AG04449 (cell line): Measurements from ENCODE around the gene MRPS31.
"Not testable (repeated sequence)": the region's sequence is repeated elsewhere in the genome, so short reads cannot be mapped to it uniquely, and the experiment has no call there.

Experiments
- CTCF ChIA-PET: fragments of 350-600 bp; formaldehyde crosslinking; extraction: SDS; loops from one replicate; lab custom pipeline; 2021; ENCODE audit warnings: antibody characterized with exemption; lab: Yijun Ruan, JAX
- POLR2A ChIA-PET: fragments of 400-600, 350-600 bp; formaldehyde crosslinking; extraction: SDS; loops from one replicate; lab custom pipeline; 2020; ENCODE audit warnings: antibody characterized with exemption, inconsistent platforms; lab: Yijun Ruan, JAX
- DNase-seq: peaks from one replicate; pipeline ENCODE4 v3.0.0-alpha.2; 2010; ENCODE audit warnings: low read depth, low spot score
- H3K4me3 ChIP-seq: 2 replicates; pipeline ENCODE4 v1.5.1; 2011; ENCODE audit warnings: low read depth, mild to moderate bottlenecking, control low read depth, low read length
- CTCF ChIP-seq: IDR thresholded peaks from one replicate; pipeline ENCODE4 v1.5.1; 2011; ENCODE audit warnings: mild to moderate bottlenecking, moderate library complexity, low read length, control low read depth, inconsistent platforms; ENCODE audit not compliant: insufficient read depth; ENCODE audit errors: missing control alignments

Gene MRPS31

GRCh38 chr13:40794414-40795368 is 23.7 kb upstream of the MRPS31 start:
- ChIA-PET POLR2A (no interaction called here), CTCF (interaction anchor here (0.7 kb wide), 1 partner anchor 125 kb away, joined by 3 read pairs; no protein-coding TSS in a partner anchor)
- no peak for TF ChIP-seq CTCF
- no peak overlapping the region for H3K4me3 ChIP-seq
- DNase-seq, result no peak

- TF ChIP-seq CTCF, result no peak
- CTCF ChIA-PET, result no interaction called here
- POLR2A ChIA-PET, result no interaction called here
- DNase-seq, result no peak
- no peak overlapping the region for H3K4me3 ChIP-seq
These were observed 22.3 kb upstream of the MRPS31 start for GRCh38 chr13:40793339-40793738.

- H3K4me3 ChIP-seq, result no peak overlapping the region
- no peak for TF ChIP-seq CTCF
- POLR2A ChIA-PET, result no interaction called here
- no peak for DNase-seq
- CTCF ChIA-PET, result no interaction called here
These were observed 21.5 kb upstream of the MRPS31 start for GRCh38 chr13:40792284-40793051.

GRCh38 chr13:40790154-40790616 is 19.2 kb upstream of the MRPS31 start:
- DNase-seq, result no peak
- POLR2A ChIA-PET, result interaction anchor here (1.4 to 1.7 kb wide), 2 partner anchors 20 to 271 kb away, joined by 3 to 6 read pairs; partner anchors contain the start of gene WBP4
- H3K4me3 ChIP-seq, result peak overlapping the region; percentile 70
- CTCF ChIA-PET, result interaction anchor here (0.8 to 4.3 kb wide), 6 partner anchors 9 to 270 kb away, joined by 3 to 25 read pairs (median 4); no protein-coding TSS in a partner anchor
- no peak for TF ChIP-seq CTCF

GRCh38 chr13:40789275-40790153 is 18.5 kb upstream of the MRPS31 start, which contains the start of gene SLC25A15:
TSS of gene SLC25A15 (plus strand) at chr13:40789611. CDS start at chr13:40793227, 3,616 bp downstream.
- POLR2A ChIA-PET, result interaction anchor here (0.7 to 1.7 kb wide), 4 partner anchors 17 to 272 kb away, joined by 3 to 6 read pairs (median 3); partner anchors contain the start of gene WBP4
- DNase-seq, result no peak
- CTCF ChIA-PET, result interaction anchor here (0.8 to 4.3 kb wide), 8 partner anchors 8 to 270 kb away, joined by 3 to 25 read pairs (median 4); no protein-coding TSS in a partner anchor
- H3K4me3 ChIP-seq, result peak within 1 kb of the TSS; percentile 70
- TF ChIP-seq CTCF, result peak; percentile 36

- CTCF ChIA-PET, result interaction anchor here (0.5 to 4.3 kb wide), 7 partner anchors 8 to 266 kb away, joined by 3 to 25 read pairs (median 4); no protein-coding TSS in a partner anchor
- POLR2A ChIA-PET, result interaction anchor here (0.5 to 2.0 kb wide), 6 partner anchors 16 to 272 kb away, joined by 3 to 7 read pairs (median 3); partner anchors contain the start of gene WBP4
- peak overlapping the region; percentile 70 for H3K4me3 ChIP-seq
- DNase-seq, result not testable (repeated sequence)
These were observed 17.7 kb upstream of the MRPS31 start for GRCh38 chr13:40788540-40789274.
